ENCODE results near the gene PILRA.
"Not testable (repeated sequence)": the region's sequence is repeated elsewhere in the genome, so short reads cannot be mapped to it uniquely, and the experiment has no call there.

Gene PILRA

DNA sequence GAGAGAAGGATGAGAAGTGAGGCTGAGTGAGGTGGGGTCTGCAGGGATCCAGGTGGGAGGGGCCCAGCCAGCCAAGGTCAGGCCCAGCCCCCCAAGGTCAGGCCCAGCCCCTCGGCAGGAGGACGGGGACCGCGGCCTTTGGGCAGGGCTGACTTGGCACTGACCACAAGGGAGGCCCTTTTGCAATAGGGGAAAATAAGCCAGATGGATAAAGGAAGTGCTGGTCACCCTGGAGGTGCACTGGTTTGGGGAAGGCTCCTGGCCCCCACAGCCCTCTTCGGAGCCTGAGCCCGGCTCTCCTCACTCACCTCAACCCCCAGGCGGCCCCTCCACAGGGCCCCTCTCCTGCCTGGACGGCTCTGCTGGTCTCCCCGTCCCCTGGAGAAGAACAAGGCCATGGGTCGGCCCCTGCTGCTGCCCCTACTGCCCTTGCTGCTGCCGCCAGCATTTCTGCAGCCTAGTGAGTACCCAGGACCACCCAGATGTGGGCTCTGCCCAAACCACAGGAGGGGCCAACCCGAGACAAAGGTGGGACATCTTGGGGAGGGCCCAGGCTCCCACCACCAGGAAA lies at the start of gene PILRA:
TSS of gene PILRA (plus strand) at position 227 of the 571 bp plus-strand sequence. CDS start at position 397, 170 bp downstream.
- H3K36me3 ChIP-seq (ENCODE audit: insufficient read depth, low read length), result no peaks in the 10 kb centered on the region; the same call in 1 of the 2 replicates
- no peak within 1 kb of the TSS for H3K9ac ChIP-seq (ENCODE audit: low read depth, low read length)
- H3K9me3 ChIP-seq (ENCODE audit: control insufficient read depth, insufficient read depth, low read length), result no peaks in the 10 kb centered on the region
- H3K4me1 ChIP-seq (ENCODE audit: insufficient read depth, low read length), result peaks cover 10% of the 10 kb centered on the region; the same call in 1 of the 2 replicates

DNA sequence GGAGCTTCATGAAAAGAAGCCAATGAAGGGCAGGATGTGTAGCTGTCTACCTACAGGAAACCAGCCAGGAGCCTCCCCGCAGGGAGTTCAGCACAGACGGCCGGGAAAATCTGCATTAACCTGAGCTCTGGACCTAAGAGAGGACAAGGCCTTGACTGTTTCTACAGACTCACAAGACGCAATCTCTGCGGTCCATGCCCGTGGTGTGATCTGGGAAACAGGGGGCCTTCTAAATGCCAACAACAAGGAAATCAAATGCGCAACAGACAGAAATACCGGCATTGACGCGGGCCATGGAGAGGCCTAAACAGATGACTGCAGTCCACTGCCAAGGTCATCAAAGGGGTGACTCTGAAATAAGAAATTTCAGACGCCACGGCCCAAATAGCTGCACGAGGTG lies 49.1 kb upstream of the PILRA start:
- not testable (repeated sequence) for H3K9me3 ChIP-seq (ENCODE audit: control insufficient read depth, insufficient read depth, low read length); H3K9ac ChIP-seq (ENCODE audit: low read depth, low read length); H3K4me1 ChIP-seq (ENCODE audit: insufficient read depth, low read length); H3K36me3 ChIP-seq (ENCODE audit: insufficient read depth, low read length)

DNA sequence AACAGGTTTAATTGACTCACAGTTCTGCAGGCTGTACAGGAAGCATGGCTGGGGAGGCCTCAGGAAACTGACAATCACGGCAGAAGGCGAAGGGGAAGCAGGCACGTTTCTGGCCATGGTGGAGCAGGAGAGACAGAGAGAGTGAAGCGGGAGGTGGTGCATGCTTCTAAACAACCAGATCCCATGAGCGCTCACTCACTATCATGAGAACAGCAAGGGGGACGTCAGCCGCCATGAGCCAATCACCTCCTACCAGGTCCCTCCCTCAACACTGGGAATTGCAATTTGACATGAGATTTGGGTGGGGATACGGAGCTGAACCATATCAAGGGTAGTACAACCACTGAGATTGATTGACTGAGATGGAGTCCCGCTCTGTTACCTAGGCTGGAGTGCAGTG lies 47.6 kb upstream of the PILRA start:
- H3K4me1 ChIP-seq (ENCODE audit: insufficient read depth, low read length); H3K9me3 ChIP-seq (ENCODE audit: control insufficient read depth, insufficient read depth, low read length); H3K9ac ChIP-seq (ENCODE audit: low read depth, low read length); H3K36me3 ChIP-seq (ENCODE audit: insufficient read depth, low read length): not testable (repeated sequence)

GRCh38 chr7:100326914-100327313 lies 46.4 kb upstream of the PILRA start:
- not testable (repeated sequence) for H3K4me1 ChIP-seq (ENCODE audit: insufficient read depth, low read length); H3K9ac ChIP-seq (ENCODE audit: low read depth, low read length); H3K9me3 ChIP-seq (ENCODE audit: control insufficient read depth, insufficient read depth, low read length); H3K36me3 ChIP-seq (ENCODE audit: insufficient read depth, low read length)

- peak overlapping the region; percentile 76 for H3K9ac ChIP-seq (ENCODE audit: low read depth, low read length)
- H3K4me1 ChIP-seq (ENCODE audit: insufficient read depth, low read length); H3K9me3 ChIP-seq (ENCODE audit: control insufficient read depth, insufficient read depth, low read length); H3K36me3 ChIP-seq (ENCODE audit: insufficient read depth, low read length): not testable (repeated sequence)
Measured at GRCh38 chr7:100335566-100336466, 37.5 kb upstream of the PILRA start.

DNA sequence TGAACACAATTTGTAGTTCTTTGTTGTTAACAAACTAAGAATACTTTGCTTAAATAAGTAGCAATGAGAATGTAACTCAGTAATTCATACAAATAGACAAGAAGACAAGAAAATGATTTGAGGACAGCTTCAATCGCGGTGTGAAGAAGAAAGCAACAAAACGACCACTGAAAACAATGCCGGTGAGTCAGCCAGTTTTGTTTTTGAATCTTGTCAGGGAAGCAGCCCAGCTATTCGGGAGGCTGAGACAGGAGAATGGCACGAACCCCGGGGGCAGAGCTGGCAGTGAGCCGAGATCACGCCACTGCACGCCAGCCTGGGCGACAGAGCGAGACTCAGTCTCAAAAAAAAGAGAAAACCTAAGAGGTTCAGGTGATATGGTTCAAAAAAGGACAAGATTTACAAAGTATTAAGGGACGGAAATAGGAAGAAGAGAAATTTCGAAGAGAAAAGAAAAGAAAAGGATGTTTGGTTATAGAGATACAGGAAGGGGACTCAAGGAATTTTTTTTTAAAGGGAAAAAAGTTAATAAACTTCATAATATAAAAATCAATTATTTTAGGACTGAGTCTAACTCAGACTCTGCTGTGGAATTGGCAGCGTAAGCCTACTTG lies 35.1 kb upstream of the PILRA start:
- H3K36me3 ChIP-seq (ENCODE audit: insufficient read depth, low read length); H3K4me1 ChIP-seq (ENCODE audit: insufficient read depth, low read length); H3K9me3 ChIP-seq (ENCODE audit: control insufficient read depth, insufficient read depth, low read length); H3K9ac ChIP-seq (ENCODE audit: low read depth, low read length): not testable (repeated sequence)

DNA sequence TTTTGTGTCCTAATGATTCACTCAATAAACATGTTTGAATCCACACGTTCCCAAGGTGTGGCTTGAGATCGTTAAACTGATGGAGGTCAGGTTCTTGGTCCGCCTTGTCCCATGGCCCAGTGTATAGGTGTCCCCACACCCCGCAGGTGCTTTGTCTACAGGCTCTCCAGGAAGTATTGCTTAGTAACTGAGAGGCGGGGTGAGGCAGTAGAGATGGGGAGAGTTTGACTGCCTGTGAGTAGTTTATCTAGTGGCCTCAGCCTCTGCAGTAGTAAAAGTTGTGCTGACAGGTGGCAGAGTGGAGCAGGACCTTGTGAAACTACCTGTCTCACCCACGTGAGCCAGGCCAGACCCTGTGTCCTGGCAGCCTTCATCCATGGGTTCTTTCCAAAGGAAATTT lies 32.0 kb upstream of the PILRA start:
- peaks cover 15% of the 10 kb centered on the region for H3K36me3 ChIP-seq (ENCODE audit: insufficient read depth, low read length)
- H3K9ac ChIP-seq (ENCODE audit: low read depth, low read length); H3K9me3 ChIP-seq (ENCODE audit: control insufficient read depth, insufficient read depth, low read length); H3K4me1 ChIP-seq (ENCODE audit: insufficient read depth, low read length): not testable (repeated sequence)

GRCh38 chr7:100342765-100343164 lies 30.5 kb upstream of the PILRA start:
- Histone ChIP-seq H3K9ac (ENCODE audit: low read depth, low read length) (no peak overlapping the region), H3K36me3 (ENCODE audit: insufficient read depth, low read length) (peaks cover 30% of the 10 kb centered on the region), H3K9me3 (ENCODE audit: control insufficient read depth, insufficient read depth, low read length) (no peaks in the 10 kb centered on the region), H3K4me1 (ENCODE audit: insufficient read depth, low read length) (no peaks in the 10 kb centered on the region; the same call in 1 of the 2 replicates)

- peaks cover 32% of the 10 kb centered on the region for H3K36me3 ChIP-seq (ENCODE audit: insufficient read depth, low read length)
- not testable (repeated sequence) for H3K9ac ChIP-seq (ENCODE audit: low read depth, low read length); H3K4me1 ChIP-seq (ENCODE audit: insufficient read depth, low read length); H3K9me3 ChIP-seq (ENCODE audit: control insufficient read depth, insufficient read depth, low read length)
Measured at GRCh38 chr7:100344124-100344559, 29.1 kb upstream of the PILRA start.

DNA sequence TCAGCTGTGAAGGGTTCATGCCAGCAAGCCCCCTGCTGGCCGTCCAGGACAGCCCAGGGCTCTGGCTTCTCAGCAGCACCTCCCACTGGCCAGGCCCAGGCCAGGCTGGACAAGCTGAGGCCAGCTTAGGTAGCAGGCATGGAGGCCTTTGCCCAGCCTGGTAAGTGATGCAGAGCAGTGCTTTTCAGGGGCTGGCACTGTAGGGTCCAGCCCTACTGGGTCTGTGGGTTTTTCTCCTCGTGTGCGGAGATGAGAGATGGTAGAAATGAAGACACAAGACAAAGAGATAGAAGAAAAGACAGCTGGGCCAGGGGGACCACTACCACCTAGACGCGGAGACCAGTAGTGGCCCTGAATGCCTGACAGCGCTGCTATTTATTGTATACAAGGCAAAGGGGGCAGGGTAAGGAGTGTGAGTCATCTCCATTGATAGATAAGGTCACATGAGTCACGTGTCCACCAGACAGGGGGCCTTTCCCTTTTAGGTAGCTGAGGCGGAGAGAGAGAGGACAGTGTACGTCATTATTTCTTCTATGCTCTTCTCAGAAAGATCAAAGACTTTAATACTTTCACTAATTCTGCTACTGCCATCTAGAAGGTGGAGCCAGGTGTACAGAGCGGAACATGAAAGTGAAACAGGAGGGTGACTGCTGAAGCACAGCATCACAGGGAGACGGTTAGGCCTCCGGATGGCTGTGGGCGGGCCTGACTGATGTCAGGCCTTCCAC lies 28.6 kb upstream of the PILRA start:
- not testable (repeated sequence) for H3K9ac ChIP-seq (ENCODE audit: low read depth, low read length); H3K9me3 ChIP-seq (ENCODE audit: control insufficient read depth, insufficient read depth, low read length); H3K4me1 ChIP-seq (ENCODE audit: insufficient read depth, low read length)
- H3K36me3 ChIP-seq (ENCODE audit: insufficient read depth, low read length), result peaks cover 33% of the 10 kb centered on the region

DNA sequence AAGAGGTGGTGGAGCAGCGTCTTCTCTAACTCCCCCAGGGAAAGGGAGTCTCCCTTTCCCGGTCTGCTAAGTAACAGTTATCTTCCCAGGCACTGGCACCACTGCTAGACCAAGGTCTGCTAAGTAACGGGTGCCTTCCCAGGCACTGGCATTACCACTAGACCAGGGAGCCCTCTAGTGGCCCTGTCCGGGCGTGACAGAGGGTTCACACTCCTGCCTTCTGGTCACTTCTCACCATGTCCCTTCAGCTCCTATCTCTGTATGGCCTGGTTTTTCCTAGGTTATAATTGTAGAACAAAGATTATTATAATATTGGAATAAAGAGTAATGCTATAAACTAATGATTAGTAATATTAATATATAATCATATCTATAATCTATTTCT lies 28.0 kb upstream of the PILRA start:
- H3K9ac ChIP-seq (ENCODE audit: low read depth, low read length); H3K4me1 ChIP-seq (ENCODE audit: insufficient read depth, low read length); H3K9me3 ChIP-seq (ENCODE audit: control insufficient read depth, insufficient read depth, low read length): not testable (repeated sequence)
- peaks cover 35% of the 10 kb centered on the region for H3K36me3 ChIP-seq (ENCODE audit: insufficient read depth, low read length)

- H3K9ac ChIP-seq (ENCODE audit: low read depth, low read length), result no peak overlapping the region
- H3K9me3 ChIP-seq (ENCODE audit: control insufficient read depth, insufficient read depth, low read length), result no peaks in the 10 kb centered on the region
- no peaks in the 10 kb centered on the region; the same call in 1 of the 2 replicates for H3K4me1 ChIP-seq (ENCODE audit: insufficient read depth, low read length)
- peaks cover 40% of the 10 kb centered on the region for H3K36me3 ChIP-seq (ENCODE audit: insufficient read depth, low read length)
Measured at GRCh38 chr7:100346921-100347320, 26.4 kb upstream of the PILRA start.

GRCh38 chr7:100348805-100349204 lies 24.5 kb upstream of the PILRA start:
- Histone ChIP-seq H3K36me3 (ENCODE audit: insufficient read depth, low read length) (peaks cover 36% of the 10 kb centered on the region), H3K9me3 (ENCODE audit: control insufficient read depth, insufficient read depth, low read length) (no peaks in the 10 kb centered on the region), H3K9ac (ENCODE audit: low read depth, low read length) (no peak overlapping the region), H3K4me1 (ENCODE audit: insufficient read depth, low read length) (no peaks in the 10 kb centered on the region; the same call in 1 of the 2 replicates)

- H3K36me3 ChIP-seq (ENCODE audit: insufficient read depth, low read length), result peaks cover 37% of the 10 kb centered on the region
- H3K9ac ChIP-seq (ENCODE audit: low read depth, low read length), result no peak overlapping the region
- no peaks in the 10 kb centered on the region for H3K4me1 ChIP-seq (ENCODE audit: insufficient read depth, low read length)
- no peaks in the 10 kb centered on the region for H3K9me3 ChIP-seq (ENCODE audit: control insufficient read depth, insufficient read depth, low read length)
Measured at GRCh38 chr7:100349757-100350156, 23.5 kb upstream of the PILRA start.

All from ES-I3 (cell line).